SH-SY5Y (cell line): ENCODE measurements around the gene BUB1.

Experiments
- GATA2 ChIP-seq: IDR thresholded peaks from 2 replicates; pipeline ENCODE4 v1.6.1; 2011; ENCODE audit warnings: mild to moderate bottlenecking, low read depth, low read length
- GATA3 ChIP-seq: IDR thresholded peaks from 2 replicates; pipeline ENCODE4 v1.6.1; 2011; ENCODE audit warnings: low read depth, mild to moderate bottlenecking, low read length, moderate library complexity

- TF ChIP-seq GATA3 (no peak), GATA2 (no peak)
Observed at GRCh38 chr2:110726285-110726684, 48.4 kb upstream of the BUB1 start.
